22Rv1 (cell line): ENCODE results near the gene TAF1C.
"Not testable (repeated sequence)": the region's sequence is repeated elsewhere in the genome, so short reads cannot be mapped to it uniquely, and the experiment has no call there.

Source experiments
- ZFX ChIP-seq: fragments of 450-650 bp; IDR thresholded peaks from 2 replicates; pipeline ENCODE4 v1.6.1; 2017; ENCODE audit warnings: antibody characterized with exemption, borderline replicate concordance
- TF ChIP-seq, protein P1 (sequence below): fragments of 450-650 bp; IDR thresholded peaks from 2 replicates; pipeline ENCODE4 v1.5.1; 2017; ENCODE audit warnings: mild to moderate bottlenecking

DNA sequence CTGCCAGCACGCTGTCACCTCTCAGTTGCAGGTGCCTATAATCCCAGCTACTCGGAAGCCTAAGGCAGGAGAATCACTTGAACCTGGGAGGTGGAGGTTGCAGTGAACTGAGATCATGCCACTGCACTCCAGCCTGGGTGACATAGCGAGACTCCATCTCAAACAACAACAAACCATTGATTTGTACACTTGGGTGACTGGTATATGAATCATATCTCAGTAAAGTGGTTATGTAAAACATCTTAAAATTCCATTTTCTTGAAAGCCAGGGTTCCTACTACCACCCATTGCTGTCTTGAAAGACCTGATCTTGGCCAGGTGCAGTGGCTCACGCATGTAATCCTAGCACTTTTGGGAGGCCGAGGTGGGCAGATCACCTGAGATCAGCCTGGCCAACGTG lies 18.3 kb upstream of the TAF1C start:
- TF ChIP-seq, protein P1, sequence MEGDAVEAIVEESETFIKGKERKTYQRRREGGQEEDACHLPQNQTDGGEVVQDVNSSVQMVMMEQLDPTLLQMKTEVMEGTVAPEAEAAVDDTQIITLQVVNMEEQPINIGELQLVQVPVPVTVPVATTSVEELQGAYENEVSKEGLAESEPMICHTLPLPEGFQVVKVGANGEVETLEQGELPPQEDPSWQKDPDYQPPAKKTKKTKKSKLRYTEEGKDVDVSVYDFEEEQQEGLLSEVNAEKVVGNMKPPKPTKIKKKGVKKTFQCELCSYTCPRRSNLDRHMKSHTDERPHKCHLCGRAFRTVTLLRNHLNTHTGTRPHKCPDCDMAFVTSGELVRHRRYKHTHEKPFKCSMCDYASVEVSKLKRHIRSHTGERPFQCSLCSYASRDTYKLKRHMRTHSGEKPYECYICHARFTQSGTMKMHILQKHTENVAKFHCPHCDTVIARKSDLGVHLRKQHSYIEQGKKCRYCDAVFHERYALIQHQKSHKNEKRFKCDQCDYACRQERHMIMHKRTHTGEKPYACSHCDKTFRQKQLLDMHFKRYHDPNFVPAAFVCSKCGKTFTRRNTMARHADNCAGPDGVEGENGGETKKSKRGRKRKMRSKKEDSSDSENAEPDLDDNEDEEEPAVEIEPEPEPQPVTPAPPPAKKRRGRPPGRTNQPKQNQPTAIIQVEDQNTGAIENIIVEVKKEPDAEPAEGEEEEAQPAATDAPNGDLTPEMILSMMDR = not testable (repeated sequence)
- TF ChIP-seq ZFX = not testable (repeated sequence)
